Measurements from ENCODE around the gene LRRIQ3.

LRRIQ3 gene

GRCh38 chr1:74245168-74245772 lies 47.3 kb upstream of the LRRIQ3 start (continued):
- no peak for TF ChIP-seq TSHZ2 (CRISPR knock-in tag; IDR thresholded peaks at IDR 0.05)

- TF ChIP-seq TCF4 (CRISPR knock-in tag; IDR thresholded peaks at IDR 0.05; ENCODE audit: borderline replicate concordance) = no peak
- no peak for TF ChIP-seq OSR1 (CRISPR knock-in tag; IDR thresholded peaks at IDR 0.05)
- no peak for TF ChIP-seq ZFP3 (CRISPR knock-in tag; IDR thresholded peaks at IDR 0.05)
- no peak for ATAC-seq
Measured at GRCh38 chr1:74237787-74238186, 39.8 kb upstream of the LRRIQ3 start.

GRCh38 chr1:74237035-74237434 lies 39.1 kb upstream of the LRRIQ3 start:
- TF ChIP-seq ESRRG (CRISPR knock-in tag; IDR thresholded peaks at IDR 0.05) = no peak
- TF ChIP-seq TOX (CRISPR knock-in tag; IDR thresholded peaks at IDR 0.05; ENCODE audit: borderline replicate concordance) = no peak
- no peak for TF ChIP-seq ZFP3 (CRISPR knock-in tag; IDR thresholded peaks at IDR 0.05)
- TF ChIP-seq SNAI2 (CRISPR knock-in tag; IDR thresholded peaks at IDR 0.05) = no peak
- TF ChIP-seq OSR1 (CRISPR knock-in tag; IDR thresholded peaks at IDR 0.05) = no peak
- no peak for TF ChIP-seq ZNF565 (CRISPR knock-in tag; conservative IDR thresholded peaks at IDR 0.05; ENCODE audit: low read depth)
- no peak for TF ChIP-seq ZNF70 (CRISPR knock-in tag; IDR thresholded peaks at IDR 0.05)
- TF ChIP-seq ZNF8 (CRISPR knock-in tag; IDR thresholded peaks at IDR 0.05) = no peak
- TF ChIP-seq CSRNP3 (CRISPR knock-in tag; IDR thresholded peaks at IDR 0.05) = no peak
- TF ChIP-seq CREB5 (CRISPR knock-in tag; IDR thresholded peaks at IDR 0.05; ENCODE audit: low read depth) = no peak
- no peak for TF ChIP-seq ISL1 (CRISPR knock-in tag; IDR thresholded peaks at IDR 0.05)
- TF ChIP-seq ZFP30 (CRISPR knock-in tag; IDR thresholded peaks at IDR 0.05) = no peak
- TF ChIP-seq GLIS3 (CRISPR knock-in tag; IDR thresholded peaks at IDR 0.05) = no peak
- no peak for TF ChIP-seq TCF4 (CRISPR knock-in tag; IDR thresholded peaks at IDR 0.05; ENCODE audit: borderline replicate concordance)
- TF ChIP-seq TSHZ2 (CRISPR knock-in tag; IDR thresholded peaks at IDR 0.05) = no peak
- TF ChIP-seq PPARA (CRISPR knock-in tag; IDR thresholded peaks at IDR 0.05; ENCODE audit: borderline replicate concordance) = no peak
- no peak for TF ChIP-seq ARNTL (CRISPR knock-in tag; IDR thresholded peaks at IDR 0.05; ENCODE audit: borderline replicate concordance, low read depth)
- no peak for TF ChIP-seq CSDC2 (CRISPR knock-in tag; IDR thresholded peaks at IDR 0.05)
- no peak for ATAC-seq

GRCh38 chr1:74236440-74236839 lies 38.5 kb upstream of the LRRIQ3 start:
- ATAC-seq = no peak
- TF ChIP-seq ARNTL (CRISPR knock-in tag; IDR thresholded peaks at IDR 0.05; ENCODE audit: borderline replicate concordance, low read depth) = no peak
- TF ChIP-seq ESRRG (CRISPR knock-in tag; IDR thresholded peaks at IDR 0.05) = no peak
- no peak for TF ChIP-seq ISL1 (CRISPR knock-in tag; IDR thresholded peaks at IDR 0.05)
- TF ChIP-seq CSRNP3 (CRISPR knock-in tag; IDR thresholded peaks at IDR 0.05) = no peak
- no peak for TF ChIP-seq ZC3H10 (CRISPR knock-in tag; IDR thresholded peaks at IDR 0.05)
- no peak for TF ChIP-seq TOX (CRISPR knock-in tag; IDR thresholded peaks at IDR 0.05; ENCODE audit: borderline replicate concordance)
- no peak for TF ChIP-seq TCF4 (CRISPR knock-in tag; IDR thresholded peaks at IDR 0.05; ENCODE audit: borderline replicate concordance)
- TF ChIP-seq PPARA (CRISPR knock-in tag; IDR thresholded peaks at IDR 0.05; ENCODE audit: borderline replicate concordance) = no peak

All from SK-N-SH treated with all-trans-retinoic acid at 6 μM for 48 hours (cell line).